H1 (cell line): ENCODE data around the gene RNGTT. TPM values are rescaled to one million over a fixed set of nuclear protein-coding genes. Genes with fewer than 3 reads are reported as not detected.

ENCODE experiments used
- CTCF ChIA-PET: fragments of 300-600 bp; sonication (Branson Sonifier 250); formaldehyde crosslinking; loops from one replicate; lab custom pipeline; 2021; ENCODE audit not compliant: partially characterized antibody; lab: Charles Lee
- POLR2A ChIA-PET: fragments of 300-600 bp; sonication (Branson Sonifier 250); formaldehyde crosslinking; loops from one replicate; lab custom pipeline; 2021; ENCODE audit warnings: inconsistent platforms; ENCODE audit not compliant: partially characterized antibody; lab: Charles Lee
- DNase-seq, 2 experiments: peaks; one replicate each; pipeline versions ENCODE4 v3.0.0 to v3.0.0-alpha.2; 2010 to 2022; ENCODE audit warnings: low spot score in 2 of 2, low read depth in 1 of 2, mixed read lengths in 1 of 2
- FAIRE-seq: peaks from 2 replicates; lab custom pipeline; 2011; peaks lifted over from hg19 to GRCh38; lab: Jason Lieb, UNC
- H2AFZ ChIP-seq: 2 replicates; pipeline ENCODE4 v1.8.1; 2012; ENCODE audit warnings: low read length, inconsistent platforms
- H2AK5ac ChIP-seq: 2 replicates; pipeline ENCODE4 v1.6.1; 2013; ENCODE audit warnings: low read depth, low read length
- H2BK120ac ChIP-seq: replicated peaks from 2 replicates; pipeline ENCODE3; 2013; ENCODE audit warnings: low read depth, low read length, inconsistent platforms
- H2BK12ac ChIP-seq: 2 replicates; pipeline ENCODE4 v1.6.1; 2013; ENCODE audit warnings: low read depth, low read length
- H2BK15ac ChIP-seq: 2 replicates; pipeline ENCODE4 v1.6.1; 2013; ENCODE audit warnings: low read length
- H2BK20ac ChIP-seq: 2 replicates; pipeline ENCODE4 v1.6.1; 2013; ENCODE audit warnings: low read length
- H2BK5ac ChIP-seq: 2 replicates; pipeline ENCODE4 v1.6.1; 2013; ENCODE audit warnings: low read depth, low read length
- H3K14ac ChIP-seq: 2 replicates; pipeline ENCODE4 v1.6.1; 2013; ENCODE audit warnings: inconsistent platforms; ENCODE audit not compliant: insufficient read length
- H3K18ac ChIP-seq: 2 replicates; pipeline ENCODE4 v1.6.1; 2013; ENCODE audit warnings: low read length; ENCODE audit errors: extremely low read depth
- H3K23ac ChIP-seq: 2 replicates; pipeline ENCODE4 v1.6.1; 2013; ENCODE audit warnings: inconsistent platforms; ENCODE audit not compliant: insufficient read length
- H3K23me2 ChIP-seq: 2 replicates; pipeline ENCODE4 v1.6.1; 2013; ENCODE audit warnings: low read depth, low read length
- H3K27ac ChIP-seq: 2 replicates; pipeline ENCODE4 v1.6.1; 2011; ENCODE audit warnings: low read depth, low read length, inconsistent platforms
- H3K27me3 ChIP-seq, 4 experiments: replicated peaks in 1 of 4; 1 replicate in 1 of 4; 2 replicates in 3 of 4; pipeline versions ENCODE4 v1.6.1 to v1.8.1; 2011 to 2013; ENCODE audit warnings: low read length in 3 of 4, mild to moderate bottlenecking in 3 of 4, inconsistent platforms in 2 of 4, mixed read lengths in 2 of 4, moderate library complexity in 1 of 4; ENCODE audit not compliant: control insufficient read depth in 3 of 4, insufficient read depth in 3 of 4; ENCODE audit errors: extremely low read depth in 1 of 4
- H3K36me3 ChIP-seq, 4 experiments: 2 replicates each; pipeline versions ENCODE4 v1.6.1 to v1.8.1; 2011 to 2013; ENCODE audit warnings: mild to moderate bottlenecking in 4 of 4, low read length in 3 of 4, moderate library complexity in 2 of 4, control low read depth in 1 of 4, inconsistent platforms in 1 of 4; ENCODE audit not compliant: insufficient read depth in 4 of 4, control insufficient read depth in 2 of 4
- H3K4ac ChIP-seq: replicated peaks from 2 replicates; pipeline ENCODE3; 2013; ENCODE audit warnings: low read length, low read depth, mixed read lengths, inconsistent platforms; ENCODE audit not compliant: insufficient read length
- H3K4me1 ChIP-seq, 4 experiments: replicated peaks in 1 of 4; 1 replicate in 1 of 4; 2 replicates in 3 of 4; pipeline versions ENCODE4 v1.6.1 to v1.8.1; 2011 to 2013; ENCODE audit warnings: low read length in 3 of 4, inconsistent platforms in 2 of 4, mixed read lengths in 1 of 4; ENCODE audit not compliant: insufficient read depth in 4 of 4, control insufficient read depth in 3 of 4
- H3K4me2 ChIP-seq, 2 experiments: 2 replicates each; pipeline versions ENCODE4 v1.6.1 to v1.8.1; 2011 to 2013; ENCODE audit warnings: low read depth in 2 of 2, low read length in 2 of 2, control low read depth in 1 of 2, inconsistent platforms in 1 of 2, mild to moderate bottlenecking in 1 of 2; ENCODE audit not compliant: insufficient read depth in 1 of 2
- H3K4me3 ChIP-seq, 4 experiments: fragments of 200-600, 300-600 bp in 1 of 4; sonication (generic), shearing (Covaris generic), sonication (Bioruptor Twin) in 1 of 4; 2 replicates each; pipeline versions ENCODE4 v1.5.1 to v1.8.1; 2011 to 2016; ENCODE audit warnings: low read length in 4 of 4, low read depth in 3 of 4, control low read depth in 2 of 4, inconsistent platforms in 2 of 4, mild to moderate bottlenecking in 2 of 4, mixed read lengths in 1 of 4, moderate library complexity in 1 of 4; ENCODE audit not compliant: insufficient read depth in 2 of 4; ENCODE audit errors: extremely low read depth in 1 of 4
- H3K56ac ChIP-seq: replicated peaks from 2 replicates; pipeline ENCODE3; 2013; ENCODE audit warnings: low read depth, mild to moderate bottlenecking, mixed read lengths, low read length, inconsistent platforms; ENCODE audit not compliant: insufficient read length
- H3K79me1 ChIP-seq: 2 replicates; pipeline ENCODE4 v1.6.1; 2013; ENCODE audit warnings: low read depth, low read length, control low read depth
- H3K79me2 ChIP-seq, 2 experiments: 2 replicates each; pipeline versions ENCODE4 v1.6.1 to v1.8.1; 2012 to 2013; ENCODE audit warnings: low read length in 2 of 2, mild to moderate bottlenecking in 2 of 2, inconsistent platforms in 1 of 2; ENCODE audit not compliant: insufficient read depth in 2 of 2, control insufficient read depth in 1 of 2
- H3K9ac ChIP-seq, 4 experiments: replicated peaks in 1 of 4; 1 replicate in 1 of 4; 2 replicates in 3 of 4; pipeline versions ENCODE4 v1.6.1 to v1.8.1; 2011 to 2013; ENCODE audit warnings: low read depth in 3 of 4, low read length in 3 of 4, control low read depth in 2 of 4, mild to moderate bottlenecking in 2 of 4, moderate library complexity in 2 of 4, inconsistent platforms in 1 of 4; ENCODE audit errors: extremely low read depth in 1 of 4
- H3K9me3 ChIP-seq, 2 experiments: 2 replicates each; pipeline versions ENCODE4 v1.6.1 to v1.8.1; 2012 to 2013; ENCODE audit warnings: mild to moderate bottlenecking in 2 of 2, moderate library complexity in 2 of 2, control low read depth in 1 of 2, inconsistent platforms in 1 of 2, low read depth in 1 of 2, low read length in 1 of 2, mixed read lengths in 1 of 2; ENCODE audit not compliant: insufficient read depth in 2 of 2
- H4K20me1 ChIP-seq, 2 experiments: replicated peaks in 1 of 2; 2 replicates each; pipeline versions ENCODE3 to v1.8.1; 2011 to 2013; ENCODE audit warnings: inconsistent platforms in 2 of 2, low read length in 2 of 2, mild to moderate bottlenecking in 1 of 2; ENCODE audit not compliant: insufficient read depth in 2 of 2, control insufficient read depth in 1 of 2
- H4K5ac ChIP-seq: 2 replicates; pipeline ENCODE4 v1.6.1; 2013; ENCODE audit warnings: low read length, low read depth, mixed read lengths, inconsistent platforms; ENCODE audit not compliant: insufficient read length
- H4K8ac ChIP-seq: 2 replicates; pipeline ENCODE4 v1.8.0; 2013; ENCODE audit warnings: mild to moderate bottlenecking, moderate library complexity, low read length, inconsistent platforms; ENCODE audit not compliant: insufficient read depth; ENCODE audit errors: extremely low read depth
- H4K91ac ChIP-seq: replicated peaks from 2 replicates; pipeline ENCODE3; 2013; ENCODE audit warnings: low read length, mixed read lengths, inconsistent platforms; ENCODE audit not compliant: insufficient read length
- MAFK ChIP-seq: IDR thresholded peaks from 2 replicates; pipeline ENCODE4 v1.6.1; 2012; ENCODE audit warnings: low read depth, mild to moderate bottlenecking, improper control_type of control experiment, low read length
- POU5F1 ChIP-seq: IDR thresholded peaks from 2 replicates; pipeline ENCODE4 v1.6.1; 2011; ENCODE audit warnings: low read depth, mild to moderate bottlenecking, low read length, moderate library complexity
- SP4 ChIP-seq: IDR thresholded peaks from 2 replicates; pipeline ENCODE4 v1.6.1; 2012; ENCODE audit warnings: low read length, inconsistent platforms
- WGBS, 2 experiments: shearing (Covaris generic) in 1 of 2; methylation state at CpG; one replicate each; pipeline versions ENCODE4 v1.1.6 to v1.1.7; 2013 to 2015; ENCODE audit warnings: low lambda C conversion rate in 2 of 2, mixed read lengths in 2 of 2, inconsistent platforms in 1 of 2, low coverage in 1 of 2, missing lambda C conversion rate in 1 of 2; ENCODE audit not compliant: insufficient replicate concordance in 2 of 2, insufficient coverage in 1 of 2, insufficient read length in 1 of 2; ENCODE audit errors: extremely low coverage in 1 of 2, missing lambda C conversion rate in 1 of 2; 5-methylcytosine and 5-hydroxymethylcytosine counted together
- polyA plus RNA-seq, 7 experiments: library from polyadenylated mRNA; depleted of rRNA in 3 of 7; stranded (reverse) in 5 of 7; unstranded in 2 of 7; fragments of >200 nt in 5 of 7; fragments of 200-250 nt in 2 of 7; gene quantifications; 1 replicate in 5 of 7; 2 replicates in 1 of 7; 4 replicates in 1 of 7; pipeline versions ENCODE4 v1.2.1 to v1.2.3, GENCODE V29; 2011 to 2013; ENCODE audit warnings: missing spikeins in 2 of 7, mixed read lengths in 2 of 7
- total RNA-seq: library from RNA; stranded (reverse); fragmentation: NEBNext Ultra II Directional; extraction: Animal tissue kit (Norgen Biotek cat#: 25700); gene quantifications from 2 replicates; pipeline ENCODE4 v1.2.1, GENCODE V29; 2021

The RNGTT gene
- total and polyA plus RNA-seq, 2 of the 8 experiments (the other 6 are each of a cell fraction or from before 2014, with no cell fraction given): 3.6 to 21.2 TPM

- no peak overlapping the region for H2AFZ ChIP-seq
- H3K27me3 ChIP-seq: peaks cover 38 to 50% (median 46%) of the 10 kb centered on the region in 4 experiments
- peaks cover 0 to 9% of the 10 kb centered on the region in 2 experiments; a peak in 1 of 4 replicates for H3K9me3 ChIP-seq
- no peaks in the 10 kb centered on the region for H3K79me1 ChIP-seq
- no peak overlapping the region for H4K91ac ChIP-seq
- no peaks in the 10 kb centered on the region for H3K79me2 ChIP-seq
- no peak for DNase-seq
- no peak overlapping the region for H3K9ac ChIP-seq
- no peak overlapping the region for H3K4ac ChIP-seq
- no peak overlapping the region for H3K4me2 ChIP-seq
- H2BK12ac ChIP-seq: no peak overlapping the region
- H3K14ac ChIP-seq: no peak overlapping the region
- peaks cover 4 to 13% (median 6%) of the 10 kb centered on the region in 4 experiments for H3K4me1 ChIP-seq
- H2BK120ac ChIP-seq: no peak overlapping the region
- H4K20me1 ChIP-seq: peaks cover 0 to 7% of the 10 kb centered on the region in 2 experiments
- H4K8ac ChIP-seq: no peak overlapping the region
- no peak overlapping the region for H3K18ac ChIP-seq
- CTCF ChIA-PET: interaction anchor here (2.0 kb wide), 1 partner anchor 13 kb away, joined by 7 read pairs; no protein-coding TSS in a partner anchor
- POLR2A ChIA-PET: no interaction called here
- no peak overlapping the region for H4K5ac ChIP-seq
- no peak overlapping the region for H2BK15ac ChIP-seq
- H2BK5ac ChIP-seq: no peak overlapping the region
- no peaks in the 10 kb centered on the region for H3K36me3 ChIP-seq
- H2AK5ac ChIP-seq: no peak overlapping the region
- no peak overlapping the region for H3K23ac ChIP-seq
- H3K56ac ChIP-seq: no peak overlapping the region
- FAIRE-seq: no peak
- H3K27ac ChIP-seq: no peak overlapping the region
- no peaks in the 10 kb centered on the region for H3K23me2 ChIP-seq
- H2BK20ac ChIP-seq: no peak overlapping the region
- no peak overlapping the region for H3K4me3 ChIP-seq
- 93% methylated on average over 2 of the region's 2 CpGs; no CpG with 5 or more reads in 1 of the 2 experiments for WGBS, 2 experiments
- TF ChIP-seq POU5F1 (no peak), SP4 (no peak), MAFK (no peak)
These were observed 6.9 kb upstream of the RNGTT start for GRCh38 chr6:88970301-88970700.
